ENCODE data around the gene MYO18A.

GRCh38 chr17:29181226-29181625, 1.0 kb upstream of the MYO18A start:
- no peak for TF ChIP-seq CTCF (IDR thresholded peaks at IDR 0.05)
- TF ChIP-seq POLR2A (IDR thresholded peaks at IDR 0.05) = no peak
